ENCODE results near the gene ANXA2. TPM values are rescaled to one million over a fixed set of nuclear protein-coding genes. Genes with fewer than 3 reads are reported as not detected.

Gene ANXA2
- total and polyA plus RNA-seq, 3 experiments from 2014 or later = 212 to 471 (median 219) TPM

- H3K4me3 ChIP-seq (ENCODE audit: low read length) = no peak overlapping the region
- Mint-ChIP-seq H3K36me3 (peaks cover 4 to 43% (median 4%) of the 10 kb centered on the region in 3 donors), H3K27ac (peak overlapping the region; percentile 4 to 88 (median 83)), H3K9me3 (no peaks in the 10 kb centered on the region), H3K27me3 (no peaks in the 10 kb centered on the region), H3K4me1 (peaks cover 84 to 95% (median 92%) of the 10 kb centered on the region in 3 donors), H3K4me3 (peak overlapping the region in 4 of 7 donors; percentile 3 to 13 (median 7))
- H3K27ac ChIP-seq (ENCODE audit: low read depth, low read length) = no peak overlapping the region
- no peaks in the 10 kb centered on the region for H3K27me3 ChIP-seq (ENCODE audit: insufficient read depth, low read length, poor library complexity, severe bottlenecking)
- no peaks in the 10 kb centered on the region for H3K9me3 ChIP-seq (ENCODE audit: low read length)
- no peak for DNase-seq
- CTCF ChIA-PET = no interaction called here
- no peaks in the 10 kb centered on the region for H3K36me3 ChIP-seq (ENCODE audit: insufficient read depth, low read length)
- POLR2A ChIA-PET = no interaction called here
- H3K4me1 ChIP-seq (ENCODE audit: insufficient read depth, low read length) = peaks cover 37% of the 10 kb centered on the region
Measured at GRCh38 chr15:60391722-60392315, 6.0 kb downstream of the ANXA2 start.

GRCh38 chr15:60390871-60391501 is 6.8 kb downstream of the ANXA2 start:
- peaks cover 29% of the 10 kb centered on the region for H3K4me1 ChIP-seq (ENCODE audit: insufficient read depth, low read length)
- H3K27me3 ChIP-seq (ENCODE audit: insufficient read depth, low read length, poor library complexity, severe bottlenecking) = no peaks in the 10 kb centered on the region
- Mint-ChIP-seq H3K36me3 (peaks cover 4 to 43% (median 5%) of the 10 kb centered on the region in 3 donors), H3K9me3 (no peaks in the 10 kb centered on the region), H3K4me3 (peak overlapping the region in 6 of 7 donors; percentile 4 to 56 (median 18)), H3K27me3 (no peaks in the 10 kb centered on the region), H3K27ac (peak overlapping the region in 6 of 8 donors; percentile 40 to 88 (median 76)), H3K4me1 (peaks cover 83 to 95% (median 91%) of the 10 kb centered on the region in 3 donors)
- no peaks in the 10 kb centered on the region for H3K9me3 ChIP-seq (ENCODE audit: low read length)
- no peak overlapping the region for H3K4me3 ChIP-seq (ENCODE audit: low read length)
- no peak overlapping the region for H3K27ac ChIP-seq (ENCODE audit: low read depth, low read length)
- CTCF ChIA-PET = no interaction called here
- POLR2A ChIA-PET = no interaction called here
- no peaks in the 10 kb centered on the region for H3K36me3 ChIP-seq (ENCODE audit: insufficient read depth, low read length)
- no peak for DNase-seq

GRCh38 chr15:60390231-60390630 is 7.6 kb downstream of the ANXA2 start:
- ChIA-PET POLR2A (no interaction called here), CTCF (no interaction called here)
- Mint-ChIP-seq H3K4me1 (peaks cover 80 to 89% (median 88%) of the 10 kb centered on the region in 3 donors), H3K27ac (peak overlapping the region in 7 of 8 donors; percentile 31 to 89 (median 53)), H3K36me3 (peaks cover 4 to 42% (median 4%) of the 10 kb centered on the region in 3 donors), H3K9me3 (no peaks in the 10 kb centered on the region), H3K27me3 (no peaks in the 10 kb centered on the region), H3K4me3 (peak overlapping the region in 3 of 7 donors; percentile 44 to 89 (median 57))
- peaks cover 29% of the 10 kb centered on the region for H3K4me1 ChIP-seq (ENCODE audit: insufficient read depth, low read length)
- no peak overlapping the region for H3K27ac ChIP-seq (ENCODE audit: low read depth, low read length)
- no peaks in the 10 kb centered on the region for H3K27me3 ChIP-seq (ENCODE audit: insufficient read depth, low read length, poor library complexity, severe bottlenecking)
- no peaks in the 10 kb centered on the region for H3K9me3 ChIP-seq (ENCODE audit: low read length)
- no peak for DNase-seq
- H3K36me3 ChIP-seq (ENCODE audit: insufficient read depth, low read length) = no peaks in the 10 kb centered on the region
- no peak overlapping the region for H3K4me3 ChIP-seq (ENCODE audit: low read length)

GRCh38 chr15:60389261-60390077 is 8.3 kb downstream of the ANXA2 start:
- H3K4me1 ChIP-seq (ENCODE audit: insufficient read depth, low read length) = peaks cover 29% of the 10 kb centered on the region
- ChIA-PET POLR2A (no interaction called here), CTCF (no interaction called here)
- H3K4me3 ChIP-seq (ENCODE audit: low read length) = peak overlapping the region; percentile 2
- no peaks in the 10 kb centered on the region for H3K27me3 ChIP-seq (ENCODE audit: insufficient read depth, low read length, poor library complexity, severe bottlenecking)
- H3K27ac ChIP-seq (ENCODE audit: low read depth, low read length) = no peak overlapping the region
- DNase-seq = peak in 2 of 5 donors; percentile 10 to 63
- Mint-ChIP-seq H3K27ac (peak overlapping the region; percentile 31 to 94 (median 63)), H3K4me1 (peaks cover 76 to 84% (median 80%) of the 10 kb centered on the region in 3 donors), H3K27me3 (no peaks in the 10 kb centered on the region), H3K4me3 (peak overlapping the region; percentile 8 to 89 (median 58)), H3K36me3 (peaks cover 3 to 40% (median 4%) of the 10 kb centered on the region in 3 donors), H3K9me3 (no peaks in the 10 kb centered on the region)
- H3K9me3 ChIP-seq (ENCODE audit: low read length) = no peaks in the 10 kb centered on the region
- no peaks in the 10 kb centered on the region for H3K36me3 ChIP-seq (ENCODE audit: insufficient read depth, low read length)

GRCh38 chr15:60387321-60387720 is 10.5 kb downstream of the ANXA2 start:
- no peaks in the 10 kb centered on the region for H3K9me3 Mint-ChIP-seq
- H3K4me1 ChIP-seq (ENCODE audit: insufficient read depth, low read length) = peaks cover 19% of the 10 kb centered on the region
- peaks cover 60 to 82% (median 67%) of the 10 kb centered on the region in 3 donors for H3K4me1 Mint-ChIP-seq
- no peak overlapping the region for H3K4me3 ChIP-seq (ENCODE audit: low read length)
- peak overlapping the region in 3 of 7 donors; percentile 1 to 65 (median 24) for H3K4me3 Mint-ChIP-seq
- peaks cover 5% of the 10 kb centered on the region for H3K36me3 ChIP-seq (ENCODE audit: insufficient read depth, low read length)
- H3K27ac ChIP-seq (ENCODE audit: low read depth, low read length) = no peak overlapping the region
- H3K27me3 Mint-ChIP-seq = no peaks in the 10 kb centered on the region
- ChIA-PET CTCF (no interaction called here), POLR2A (no interaction called here)
- peak overlapping the region in 4 of 8 donors; percentile 12 to 75 (median 40) for H3K27ac Mint-ChIP-seq
- peaks cover 0 to 44% (median 5%) of the 10 kb centered on the region in 3 donors for H3K36me3 Mint-ChIP-seq
- H3K9me3 ChIP-seq (ENCODE audit: low read length) = no peaks in the 10 kb centered on the region
- no peak for DNase-seq
- H3K27me3 ChIP-seq (ENCODE audit: insufficient read depth, low read length, poor library complexity, severe bottlenecking) = no peaks in the 10 kb centered on the region

GRCh38 chr15:60386615-60387014 is 11.2 kb downstream of the ANXA2 start:
- DNase-seq = no peak
- Histone ChIP-seq H3K9me3 (ENCODE audit: low read length) (no peaks in the 10 kb centered on the region), H3K27ac (ENCODE audit: low read depth, low read length) (no peak overlapping the region), H3K36me3 (ENCODE audit: insufficient read depth, low read length) (peaks cover 5% of the 10 kb centered on the region), H3K27me3 (ENCODE audit: insufficient read depth, low read length, poor library complexity, severe bottlenecking) (no peaks in the 10 kb centered on the region), H3K4me1 (ENCODE audit: insufficient read depth, low read length) (peaks cover 17% of the 10 kb centered on the region), H3K4me3 (ENCODE audit: low read length) (no peak overlapping the region)
- no peaks in the 10 kb centered on the region for H3K9me3 Mint-ChIP-seq
- POLR2A ChIA-PET = no interaction called here
- no peak overlapping the region for H3K27ac Mint-ChIP-seq
- CTCF ChIA-PET = no interaction called here
- H3K36me3 Mint-ChIP-seq = peaks cover 0 to 50% (median 5%) of the 10 kb centered on the region in 3 donors
- H3K4me1 Mint-ChIP-seq = peaks cover 55 to 76% (median 61%) of the 10 kb centered on the region in 3 donors
- no peak overlapping the region for H3K4me3 Mint-ChIP-seq
- H3K27me3 Mint-ChIP-seq = no peaks in the 10 kb centered on the region

GRCh38 chr15:60385620-60386552 is 11.9 kb downstream of the ANXA2 start:
- peaks cover 51 to 69% (median 54%) of the 10 kb centered on the region in 3 donors for H3K4me1 Mint-ChIP-seq
- no peaks in the 10 kb centered on the region for H3K9me3 Mint-ChIP-seq
- CTCF ChIA-PET = no interaction called here
- Histone ChIP-seq H3K36me3 (ENCODE audit: insufficient read depth, low read length) (peaks cover 5% of the 10 kb centered on the region), H3K4me1 (ENCODE audit: insufficient read depth, low read length) (peaks cover 12% of the 10 kb centered on the region), H3K4me3 (ENCODE audit: low read length) (no peak overlapping the region), H3K27me3 (ENCODE audit: insufficient read depth, low read length, poor library complexity, severe bottlenecking) (no peaks in the 10 kb centered on the region), H3K27ac (ENCODE audit: low read depth, low read length) (no peak overlapping the region), H3K9me3 (ENCODE audit: low read length) (no peaks in the 10 kb centered on the region)
- POLR2A ChIA-PET = no interaction called here
- H3K27me3 Mint-ChIP-seq = no peaks in the 10 kb centered on the region
- H3K36me3 Mint-ChIP-seq = peaks cover 4 to 57% (median 9%) of the 10 kb centered on the region in 3 donors
- no peak overlapping the region for H3K4me3 Mint-ChIP-seq
- no peak overlapping the region for H3K27ac Mint-ChIP-seq
- DNase-seq = no peak

Measured in CD8-positive, alpha-beta memory T cell (primary cell).